ENCODE results near the gene ASTL. TPM values are rescaled to one million over a fixed set of nuclear protein-coding genes. Genes with fewer than 3 reads are reported as not detected.

The ASTL gene
- total RNA-seq, 4 donors from 2014 or later = 0.84 to 3.3 TPM; not detected in 2

- TF ChIP-seq CTCF (IDR thresholded peaks at IDR 0.05) = no peak
- ATAC-seq (ENCODE audit: low FRiP score) = no peak
These were observed 2.8 kb upstream of the ASTL start for GRCh38 chr2:96140941-96141623.

GRCh38 chr2:96139181-96139758 is 968 bp upstream of the ASTL start:
- ATAC-seq (ENCODE audit: low FRiP score) = no peak
- no peak for TF ChIP-seq CTCF (IDR thresholded peaks at IDR 0.05)
- no peak for DNase-seq (ENCODE audit: low spot score)

More at GRCh38 chr2:96140941-96141623, 2.8 kb upstream of the ASTL start:
- DNase-seq (ENCODE audit: low spot score) = no peak

- DNase-seq (ENCODE audit: low spot score) = no peak
- ATAC-seq (ENCODE audit: low FRiP score) = no peak
- TF ChIP-seq CTCF (IDR thresholded peaks at IDR 0.05) = no peak
These were observed 752 bp downstream of the ASTL start for GRCh38 chr2:96137321-96138178.

GRCh38 chr2:96136129-96136720 is 2.1 kb downstream of the ASTL start:
- no peak for TF ChIP-seq CTCF (IDR thresholded peaks at IDR 0.05)
- DNase-seq (ENCODE audit: low spot score) (no peak), ATAC-seq (ENCODE audit: low FRiP score) (no peak)

GRCh38 chr2:96135621-96136020 is 2.7 kb downstream of the ASTL start:
- TF ChIP-seq CTCF (IDR thresholded peaks at IDR 0.05) = no peak
- ATAC-seq (ENCODE audit: low FRiP score) (no peak), DNase-seq (ENCODE audit: low spot score) (no peak)

GRCh38 chr2:96135171-96135570 is 3.1 kb downstream of the ASTL start:
- no peak for TF ChIP-seq CTCF (IDR thresholded peaks at IDR 0.05)
- DNase-seq (ENCODE audit: low spot score) = no peak
- no peak for ATAC-seq (ENCODE audit: low FRiP score)
